CD4-positive, alpha-beta T cell treated with Interleukin-6 at 100 ng/mL for 8 hours (primary cell): ENCODE data around the gene FGGY.

ENCODE experiments used
- DNase-seq: peaks from one replicate; pipeline ENCODE4 v3.0.0-alpha.2; 2020; ENCODE audit warnings: mixed read lengths, low spot score

The FGGY gene

DNA sequence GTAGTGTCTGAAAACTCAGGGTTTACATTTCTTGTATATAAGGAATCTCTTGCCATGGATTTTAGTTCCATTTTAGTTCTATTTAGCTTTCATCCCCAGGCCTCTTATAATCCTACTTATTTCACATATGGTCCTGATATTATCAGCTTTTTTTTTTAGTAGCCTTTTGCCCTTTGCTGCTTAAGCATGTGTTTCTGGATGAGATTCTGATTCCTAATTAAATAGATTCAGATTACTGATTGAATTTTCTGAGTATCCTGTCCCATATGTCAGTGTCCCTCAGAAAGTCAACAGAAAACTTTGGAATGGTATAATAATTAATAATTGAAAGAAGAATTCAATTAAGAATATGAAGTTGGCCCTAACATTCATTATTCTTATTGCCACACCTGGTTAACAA, 383.1 kb downstream of the FGGY start:
- no peak for DNase-seq

DNA sequence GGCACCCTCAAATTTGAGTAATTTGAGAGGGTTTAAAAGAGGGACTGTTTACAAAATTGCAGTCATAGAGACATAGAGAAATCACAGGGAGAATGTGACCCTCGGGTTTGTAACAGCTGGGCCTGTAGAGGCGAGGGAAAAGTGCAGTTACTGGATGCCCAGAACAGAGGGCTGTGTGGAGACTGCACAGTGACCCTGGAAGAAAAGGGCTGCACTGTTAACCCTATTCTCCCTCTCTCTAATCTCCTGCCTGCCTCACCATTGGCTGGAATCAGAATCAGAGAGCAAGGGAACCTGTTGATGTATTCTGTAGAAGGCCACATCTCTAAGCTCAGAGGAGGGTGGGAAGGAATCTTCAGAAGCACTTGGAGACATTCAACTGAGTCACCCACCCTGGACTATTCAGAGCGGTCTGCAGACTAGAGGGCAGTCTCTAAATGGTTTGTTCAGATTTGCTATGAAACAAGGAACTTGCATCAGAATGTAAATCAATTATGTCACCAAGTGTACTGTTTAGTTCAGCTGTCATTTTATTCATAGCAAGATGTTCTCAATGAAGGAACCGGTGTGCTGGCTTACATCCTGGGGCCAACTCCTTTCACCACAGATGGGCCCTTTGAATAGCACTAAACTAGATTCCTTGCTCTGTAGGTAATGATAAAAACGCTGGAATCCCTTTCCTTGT, 385.6 kb downstream of the FGGY start:
- no peak for DNase-seq

DNA sequence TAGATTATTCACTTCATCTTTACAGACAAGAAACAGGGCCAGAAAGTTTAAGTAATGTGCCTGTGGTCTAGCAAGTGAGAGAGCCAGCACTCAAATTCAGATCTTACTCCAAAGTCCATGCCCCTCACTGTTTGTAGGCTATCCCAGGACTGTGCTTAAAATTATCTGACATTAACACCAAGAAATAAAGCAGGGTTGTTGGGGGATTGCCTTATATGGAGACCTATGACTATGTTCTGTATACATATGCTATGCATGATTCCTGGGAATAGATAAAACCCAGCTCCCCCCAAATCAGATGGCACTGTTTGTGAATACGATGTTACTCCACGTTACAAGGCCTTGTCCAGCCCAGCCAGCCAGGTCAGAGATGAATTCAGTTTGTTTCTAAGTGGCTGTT, 386.3 kb downstream of the FGGY start:
- no peak for DNase-seq

DNA sequence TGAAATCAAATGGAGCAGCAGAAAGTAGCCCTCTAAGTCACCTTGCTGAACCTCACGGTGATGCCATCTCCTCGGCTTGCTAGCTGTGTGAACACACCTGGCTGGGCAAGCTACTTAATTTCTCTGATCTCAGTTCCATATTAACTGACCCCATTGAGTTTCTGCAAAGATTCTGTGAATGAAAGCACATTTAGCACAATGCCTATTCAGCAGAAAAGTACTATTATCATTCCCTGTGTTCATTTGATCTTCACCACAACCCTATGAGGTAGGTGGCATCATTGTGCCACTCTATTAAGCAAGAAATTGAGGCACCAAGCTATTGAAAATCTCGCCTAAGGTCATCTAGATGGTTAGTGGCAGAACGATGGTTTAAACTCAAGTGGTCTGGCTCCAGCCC, 387.8 kb downstream of the FGGY start:
- DNase-seq = no peak

DNA sequence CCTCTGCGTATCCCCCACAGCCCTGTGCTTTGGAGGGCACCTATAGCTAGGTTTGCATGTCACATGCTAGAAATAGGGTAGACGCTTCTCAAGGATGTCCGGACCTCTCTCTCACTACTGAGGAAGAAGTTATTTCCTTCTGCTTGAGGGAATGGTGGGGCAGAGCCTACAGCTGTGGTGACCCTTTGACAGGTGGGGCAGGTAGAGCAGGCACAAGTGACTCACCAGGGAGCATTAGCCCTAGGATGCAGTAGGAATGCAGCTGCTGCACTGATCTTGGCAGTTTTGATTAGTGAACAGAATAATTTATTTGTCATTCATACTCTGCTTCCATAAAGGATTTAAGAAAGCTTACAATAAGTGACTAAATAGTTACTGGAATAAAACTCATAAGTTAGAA, 388.2 kb downstream of the FGGY start:
- DNase-seq = no peak

DNA sequence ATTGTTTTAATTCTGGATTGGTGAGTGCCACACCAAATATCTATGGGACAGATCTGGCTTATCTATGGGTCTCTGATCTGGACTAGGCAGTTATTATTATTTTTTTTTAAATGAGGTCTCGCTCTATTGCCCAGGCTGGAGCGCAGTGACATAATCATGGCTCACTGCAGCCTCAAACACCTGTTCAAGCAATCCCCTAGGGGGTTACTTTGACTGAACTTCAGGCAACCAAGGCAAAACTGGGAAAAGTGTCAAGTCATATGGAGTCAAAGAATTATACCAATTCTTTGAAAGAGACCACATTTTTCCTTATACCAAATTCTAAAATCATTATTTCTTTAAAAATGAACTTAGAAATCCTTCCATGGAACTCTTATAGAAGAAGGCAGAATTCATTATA, 388.8 kb downstream of the FGGY start:
- no peak for DNase-seq

DNA sequence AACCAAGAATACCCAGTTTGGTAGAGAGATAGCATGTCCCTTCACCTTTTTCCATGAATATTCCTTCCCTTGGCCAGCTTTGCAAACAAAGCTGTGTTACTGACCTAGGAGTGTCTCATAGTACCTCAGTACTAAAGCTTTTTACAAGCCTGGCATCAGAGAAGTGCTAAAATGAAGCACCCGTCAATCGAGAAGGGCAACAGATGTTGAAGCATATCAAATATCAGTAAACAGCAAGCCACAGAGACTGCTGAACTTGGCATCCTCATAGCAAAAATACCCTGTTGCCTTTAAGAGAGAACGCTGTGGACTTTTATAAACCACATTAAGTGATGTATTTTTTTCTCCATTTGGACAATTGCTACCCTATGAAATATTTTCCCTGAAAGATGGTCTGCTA, 389.3 kb downstream of the FGGY start:
- DNase-seq = no peak

DNA sequence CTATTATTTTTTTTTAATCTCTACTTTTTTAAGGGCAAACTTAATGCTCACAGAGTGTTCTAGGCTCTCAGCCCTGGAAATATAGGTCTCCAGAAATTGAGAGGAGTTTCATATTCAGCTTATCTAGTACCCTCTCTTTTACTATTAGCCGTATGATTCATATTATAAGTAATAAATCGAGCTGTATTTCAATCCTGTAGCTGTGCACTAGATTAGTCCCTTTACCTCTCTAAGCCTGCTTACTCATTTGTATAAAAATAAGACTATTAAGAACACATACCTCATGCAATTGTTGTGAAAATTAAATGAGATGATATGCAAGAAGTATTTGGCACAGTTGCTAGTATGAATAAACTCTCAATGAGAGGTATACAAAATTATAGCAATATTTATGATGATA, 389.7 kb downstream of the FGGY start:
- DNase-seq = no peak

DNA sequence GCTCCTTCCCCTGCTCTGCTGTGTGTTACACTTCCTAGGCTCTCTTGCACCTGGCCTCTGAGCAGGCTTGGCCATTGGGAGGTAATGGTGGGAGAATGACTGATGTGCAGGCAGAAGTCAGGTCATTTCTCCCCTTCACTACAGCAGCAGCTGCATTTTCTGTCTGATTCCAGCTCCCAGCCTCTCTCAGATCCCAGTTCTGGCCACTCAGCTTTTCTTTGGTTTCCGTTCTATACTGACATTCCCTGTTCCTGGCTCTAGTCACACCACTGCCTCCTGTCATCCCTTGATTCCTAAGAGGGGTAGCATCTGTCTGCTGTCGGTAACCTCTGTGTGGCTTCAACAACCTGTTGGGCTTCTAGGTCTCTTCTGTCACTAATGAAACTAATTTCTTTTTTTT, 390.2 kb downstream of the FGGY start:
- DNase-seq = no peak

DNA sequence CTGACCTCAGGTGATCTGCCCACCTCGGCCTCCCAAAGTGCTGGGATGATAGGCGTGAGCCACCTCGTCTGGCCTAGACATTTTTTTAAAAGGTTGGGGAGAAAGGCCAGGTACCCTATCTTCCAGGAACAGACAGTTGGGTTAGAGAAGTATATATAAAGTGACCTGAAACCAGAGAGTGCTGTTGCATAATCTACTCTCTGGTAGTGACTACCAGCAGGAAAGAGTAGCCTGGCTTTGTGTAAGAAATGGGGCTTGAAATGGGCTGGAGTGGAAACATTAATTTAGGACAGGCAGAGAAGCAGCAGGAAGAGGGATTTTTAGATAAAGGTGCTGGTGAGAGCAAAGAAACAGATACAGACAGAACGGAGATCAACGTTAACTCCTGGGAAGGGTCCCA, 392.1 kb downstream of the FGGY start:
- DNase-seq = no peak

DNA sequence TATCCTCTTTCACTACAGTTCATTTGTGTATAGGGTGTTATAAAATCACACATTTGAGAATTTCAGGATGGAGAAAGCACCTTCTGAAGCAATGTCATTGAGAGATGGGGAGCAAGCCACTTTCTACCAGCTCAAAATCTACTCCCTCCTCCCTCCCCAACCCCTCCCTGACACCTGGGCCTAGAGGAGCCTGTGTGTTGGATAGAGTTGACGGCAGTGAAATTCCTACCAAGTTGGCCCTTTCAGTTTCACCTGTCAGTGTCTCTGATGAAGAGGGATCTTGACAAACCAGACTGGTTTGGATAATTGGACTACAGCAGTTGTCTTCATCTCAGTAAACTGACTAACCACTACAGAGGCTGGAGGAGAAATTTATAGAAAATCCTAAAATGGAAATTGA, 392.8 kb downstream of the FGGY start:
- no peak for DNase-seq

DNA sequence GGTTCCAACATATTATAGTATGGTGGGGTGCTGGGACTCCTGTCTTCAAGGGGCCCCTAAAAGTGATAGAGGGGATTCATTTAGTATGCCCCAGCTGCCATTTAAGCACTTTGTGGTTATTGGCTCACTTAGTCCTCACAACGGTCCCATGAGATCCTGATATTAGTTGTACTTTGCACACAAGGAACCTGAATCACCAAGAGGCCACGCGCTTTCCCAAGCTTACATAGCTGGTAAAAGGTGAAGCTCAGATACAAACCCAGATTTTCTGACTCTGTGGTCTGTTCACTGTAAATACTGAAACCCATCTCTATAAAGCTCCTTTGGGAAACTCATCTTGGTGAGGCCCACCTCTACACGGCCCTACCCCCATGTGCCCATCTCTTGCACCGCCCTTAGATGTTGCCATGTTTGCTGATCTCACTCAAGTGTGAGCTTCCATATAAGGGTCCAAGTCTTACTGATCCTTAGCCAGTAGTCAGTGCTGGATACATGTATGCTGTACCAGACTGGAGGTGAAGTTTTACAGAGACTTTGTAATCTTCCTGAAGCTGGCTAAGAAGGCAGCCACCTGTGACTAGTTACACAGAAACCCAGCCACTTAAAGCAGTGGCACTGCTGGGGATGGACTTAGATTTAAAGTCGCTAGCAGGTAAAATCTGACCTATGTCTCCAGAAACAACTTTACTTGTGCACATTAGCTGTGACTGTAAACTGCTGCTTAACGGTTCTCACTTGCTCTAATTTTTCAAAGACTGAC, 393.5 kb downstream of the FGGY start:
- DNase-seq = no peak

DNA sequence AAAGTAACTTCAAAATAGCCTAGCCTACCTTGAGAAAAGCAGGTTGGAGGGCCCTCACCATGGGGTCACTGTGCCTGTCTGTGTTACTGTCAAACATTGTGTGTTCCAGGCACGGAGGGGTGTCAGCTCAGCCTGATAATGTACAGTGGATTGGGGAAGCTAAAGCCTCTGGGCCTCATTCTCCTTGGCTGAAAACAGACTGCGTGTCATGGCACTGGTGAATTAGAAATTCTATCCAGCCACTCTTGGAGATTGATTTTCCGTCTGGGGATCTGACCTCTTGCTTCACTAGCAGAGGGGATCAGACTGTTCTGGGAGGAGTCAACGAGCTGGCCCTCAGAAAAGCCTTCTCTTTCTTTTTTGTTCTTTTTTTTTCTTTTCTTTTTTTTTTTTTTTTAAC, 394.4 kb downstream of the FGGY start:
- no peak for DNase-seq

DNA sequence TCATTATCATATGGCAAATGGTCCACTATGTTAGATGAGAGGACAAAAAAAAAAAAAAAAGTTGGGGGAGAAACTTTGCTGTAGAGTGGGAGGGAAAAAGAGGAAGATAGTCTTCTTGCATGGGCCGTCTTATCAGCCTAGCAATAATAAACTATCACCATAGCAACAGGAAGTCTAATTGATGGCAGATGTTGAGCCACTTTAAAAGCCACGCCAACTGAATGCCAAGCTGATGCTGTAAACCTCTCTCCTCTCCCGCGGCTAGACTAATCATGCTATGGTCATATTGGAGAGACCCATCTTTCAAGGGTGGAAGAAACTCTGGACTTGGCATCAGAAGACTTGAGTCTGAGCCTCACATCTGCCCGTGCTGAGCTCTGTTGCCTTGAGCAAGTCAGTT, 395.7 kb downstream of the FGGY start:
- no peak for DNase-seq

DNA sequence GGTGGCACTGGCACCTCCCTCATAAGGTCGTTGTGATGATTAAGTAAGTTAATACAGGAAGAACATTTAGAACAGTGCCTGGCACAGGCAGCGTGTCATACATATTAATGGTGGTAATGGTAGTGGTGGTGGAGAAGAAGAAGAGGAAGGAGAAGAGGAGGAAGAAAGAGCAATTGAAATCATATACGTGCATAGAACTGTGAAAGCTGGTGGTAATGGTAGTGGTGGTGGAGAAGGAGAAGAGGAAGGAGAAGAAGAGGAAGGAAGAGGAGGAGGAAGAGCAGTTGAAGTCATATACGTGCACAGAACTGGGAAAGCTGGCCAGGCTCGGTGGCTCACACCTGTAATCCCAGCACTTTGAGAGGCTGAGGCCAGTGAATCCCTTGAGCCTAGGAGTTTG, 396.5 kb downstream of the FGGY start:
- no peak for DNase-seq

DNA sequence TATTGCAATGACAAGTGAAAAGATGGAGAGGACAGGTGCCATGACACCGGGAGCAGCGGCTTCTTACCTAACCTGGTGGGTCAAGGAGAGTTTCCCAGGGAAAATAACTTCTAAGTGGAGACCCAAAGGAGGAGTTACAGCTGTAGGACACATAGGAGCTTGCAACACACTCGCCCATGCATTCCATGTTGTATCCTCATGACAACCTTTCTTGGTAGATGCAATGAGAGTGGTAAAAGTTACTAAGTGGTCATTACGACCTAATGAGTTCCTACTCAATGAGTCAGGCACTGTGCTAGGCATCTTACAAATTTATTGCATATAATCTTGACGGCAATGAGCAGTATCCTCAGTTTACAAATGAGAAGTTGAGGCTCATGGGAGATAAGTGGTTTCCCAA, 398.4 kb downstream of the FGGY start:
- no peak for DNase-seq

DNA sequence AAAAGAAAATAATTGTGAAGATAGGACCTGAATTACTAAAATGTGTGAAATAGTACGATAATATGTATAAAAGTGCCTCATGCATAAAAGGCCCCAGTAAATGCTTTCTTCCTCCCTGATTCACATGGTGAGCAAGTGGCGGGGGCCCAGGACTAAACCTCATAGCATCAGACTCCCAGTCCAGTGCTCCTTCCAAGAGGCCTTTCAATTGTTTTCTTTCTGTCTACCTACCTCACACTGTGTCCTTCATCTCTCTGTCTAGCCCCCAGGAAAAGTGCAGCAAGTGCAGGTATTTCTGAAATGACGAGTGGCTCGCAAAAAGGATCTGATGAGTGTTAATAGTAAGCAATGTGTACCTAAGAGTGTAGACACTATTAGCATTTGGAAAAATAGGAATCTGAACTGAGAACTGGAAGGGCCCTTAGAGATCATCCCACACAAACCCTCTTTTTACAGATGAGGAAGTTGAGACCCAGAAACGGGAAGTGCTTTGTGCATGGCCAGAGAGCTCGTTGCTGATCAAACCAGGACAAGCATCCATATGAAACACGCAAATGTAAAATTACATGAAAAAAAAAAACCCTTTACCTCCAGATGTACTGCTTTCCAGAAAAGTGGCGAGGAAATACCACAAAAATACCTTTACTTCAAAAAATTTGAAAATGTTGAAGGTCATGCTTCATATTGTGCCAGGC, 399.7 kb downstream of the FGGY start:
- no peak for DNase-seq

DNA sequence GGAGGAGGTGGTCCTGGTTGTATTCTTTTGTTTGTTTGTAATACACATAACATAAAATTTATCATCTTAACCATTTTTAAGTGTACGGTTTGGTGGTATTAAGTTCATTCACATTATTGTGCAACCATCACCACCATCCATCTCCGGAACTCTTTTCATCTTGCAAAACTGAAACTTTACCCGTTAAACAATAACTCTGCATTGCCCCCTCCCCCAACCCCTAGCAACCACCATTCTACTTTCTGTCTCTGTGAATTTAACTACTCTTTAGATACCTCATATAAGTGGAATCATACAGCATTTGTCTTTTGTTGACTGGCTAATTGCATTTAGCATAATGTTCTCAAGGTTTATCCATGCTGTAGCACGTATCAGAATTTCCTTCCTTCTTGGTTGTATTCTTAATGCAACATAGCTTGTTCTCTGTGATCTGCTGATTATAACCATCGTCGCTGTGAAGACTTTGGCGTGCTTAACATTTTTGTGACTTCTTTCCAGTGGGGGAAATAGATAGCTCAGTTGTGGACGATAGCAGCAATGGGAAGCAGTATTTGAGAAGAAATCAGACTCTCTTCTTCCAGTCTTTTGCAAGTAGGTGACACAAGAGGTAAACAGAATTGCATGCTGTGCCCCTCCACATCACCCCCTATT, 400.4 kb downstream of the FGGY start:
- peak; percentile 27 for DNase-seq

DNA sequence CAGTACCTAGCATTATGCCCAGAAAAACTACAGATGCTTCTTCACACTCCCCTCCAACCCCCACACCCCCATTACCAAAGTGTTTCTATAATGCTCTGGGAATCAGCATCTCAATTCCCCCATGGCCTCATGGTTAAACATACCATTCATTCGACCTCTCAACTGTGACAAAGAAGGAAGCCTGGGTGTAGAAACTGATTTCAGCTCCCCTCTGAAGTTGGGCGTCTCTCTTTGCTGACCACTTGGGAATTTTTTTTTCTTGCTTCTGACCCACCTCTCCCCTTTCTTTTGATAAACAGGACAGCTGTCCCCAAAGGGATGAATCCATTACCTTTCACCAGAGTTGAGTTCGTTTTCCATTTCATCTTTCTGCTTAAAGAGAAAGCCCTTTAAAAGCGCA, 401.5 kb downstream of the FGGY start:
- no peak for DNase-seq

DNA sequence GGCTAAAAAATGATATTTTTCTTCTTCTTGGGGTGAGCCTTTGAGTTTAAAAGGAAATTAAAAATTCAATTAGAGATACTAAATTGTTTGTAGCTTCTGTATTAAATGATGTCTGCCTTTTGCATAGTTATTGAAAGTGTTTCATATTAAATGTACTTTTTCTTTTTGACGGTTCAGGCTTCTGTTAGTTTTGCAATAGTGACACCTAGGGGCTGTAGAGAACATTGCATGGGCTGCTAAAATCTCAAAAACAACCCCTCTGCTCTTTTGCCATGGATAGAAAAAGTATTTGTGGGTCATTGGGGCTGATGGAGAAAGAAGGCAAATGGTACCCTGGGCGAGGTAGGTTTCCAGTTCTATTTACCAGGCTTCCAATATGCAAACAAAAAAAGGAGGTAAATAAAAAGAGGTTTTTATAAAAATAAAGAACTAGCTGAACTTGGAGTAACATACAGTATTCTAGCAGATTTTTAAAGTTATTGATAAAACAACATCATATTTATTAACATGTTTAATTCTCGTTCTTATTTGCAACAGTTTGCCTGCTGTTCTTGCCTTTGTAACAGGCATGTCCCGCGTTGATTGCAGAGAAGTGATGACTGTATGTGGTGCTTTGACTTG, 402.4 kb downstream of the FGGY start:
- peak; percentile 34 for DNase-seq

DNA sequence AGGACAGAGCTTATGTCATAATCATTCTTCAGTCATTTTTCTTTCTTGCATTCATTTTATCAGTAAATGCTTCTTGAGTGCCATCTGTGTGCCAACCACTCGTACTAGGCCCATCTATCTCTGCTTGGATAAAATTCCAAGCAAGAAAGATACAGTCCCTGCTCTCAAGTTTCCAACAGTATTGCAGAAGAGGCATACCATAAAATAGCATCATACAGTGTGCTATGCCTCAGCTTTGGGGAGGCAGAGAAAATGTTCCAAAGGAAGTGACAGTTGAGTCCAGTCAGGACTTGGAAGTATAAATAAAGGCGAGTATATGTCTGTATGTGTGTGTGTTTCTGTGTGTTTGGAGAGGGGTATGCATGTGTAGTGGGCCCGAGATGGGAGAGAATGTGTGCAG, 404.5 kb downstream of the FGGY start:
- DNase-seq = no peak

DNA sequence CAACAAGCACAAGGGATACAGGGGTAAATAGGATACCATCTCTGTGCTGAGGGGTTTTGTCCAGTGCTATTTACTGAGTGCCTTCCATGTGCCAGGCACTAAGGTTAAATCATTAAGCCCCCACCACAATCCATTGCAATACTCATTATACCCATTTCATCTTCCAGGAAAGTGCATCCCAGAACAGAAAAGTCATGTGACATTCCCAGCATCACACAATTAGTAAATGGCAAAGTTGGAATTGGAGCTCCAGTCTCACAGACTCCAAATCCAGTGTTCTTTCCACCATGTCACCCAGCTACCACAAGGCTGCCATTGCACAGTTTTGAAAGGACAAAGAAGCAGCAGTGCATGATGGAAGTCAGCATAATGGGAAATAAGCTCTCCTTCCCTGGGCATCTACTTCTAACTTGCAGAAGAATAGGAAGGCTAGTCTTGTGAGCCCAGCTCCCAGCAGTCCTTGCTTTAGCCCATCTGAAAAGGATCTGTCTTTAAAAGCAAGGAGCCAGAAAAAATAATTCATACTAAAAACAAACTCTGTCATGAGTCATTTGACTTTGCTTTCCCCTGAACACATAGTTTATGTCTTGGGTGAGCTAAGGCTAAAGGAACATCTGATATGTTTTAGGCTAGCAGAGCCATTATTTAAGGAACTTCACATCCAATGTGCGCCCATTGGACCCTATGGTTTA, 406.5 kb downstream of the FGGY start:
- no peak for DNase-seq
